Upper lobe of left lung (tissue), 6 donors: ENCODE measurements around the gene FYB2. TPM values are rescaled to one million over a fixed set of nuclear protein-coding genes. Genes with fewer than 3 reads are reported as not detected.

Source experiments
- ATAC-seq, 2 donors: fragments of 200-7000 bp; cut with Tn5 transposase; one replicate each; pipeline ENCODE4 v1.9.1; 2022; ENCODE audit warnings: mild to moderate bottlenecking in 2 of 2, moderate library complexity in 2 of 2; ENCODE audit not compliant: low FRiP score in 2 of 2
- DNase-seq, 2 donors: peaks; one replicate each; pipeline ENCODE4 v3.0.0-alpha.2; 2019 to 2020
- H3K27ac ChIP-seq, 4 donors: fragments of 200-600 bp; sonication (generic); one replicate each; pipeline ENCODE4 v1.5.1; 2016 to 2019
- H3K27me3 ChIP-seq, 4 donors: fragments of 200-600 bp; sonication (generic); one replicate each; pipeline ENCODE4 v1.5.1; 2017 to 2019
- H3K36me3 ChIP-seq, 4 donors: fragments of 200-600 bp; sonication (generic); one replicate each; pipeline ENCODE4 v1.5.1; 2016 to 2019
- H3K4me1 ChIP-seq, 4 donors: fragments of 200-600 bp; sonication (generic); one replicate each; pipeline ENCODE4 v1.5.1; 2018 to 2019
- H3K4me3 ChIP-seq, 4 donors: fragments of 200-600 bp; sonication (generic); one replicate each; pipeline ENCODE4 v1.5.1; 2017 to 2019; ENCODE audit warnings: mild to moderate bottlenecking in 2 of 4, moderate library complexity in 1 of 4
- H3K9me3 ChIP-seq, 4 donors: fragments of 200-600 bp; sonication (generic); one replicate each; pipeline ENCODE4 v1.5.1; 2018 to 2019
- EP300 ChIP-seq, 4 donors: sonication (generic); formaldehyde crosslinking; IDR thresholded peaks; one replicate each; pipeline ENCODE4 v1.5.1; 2017; ENCODE audit warnings: antibody characterized with exemption in 4 of 4, control low read depth in 2 of 4
- POLR2A ChIP-seq, 4 donors: fragments of 450-650 bp; IDR thresholded peaks; one replicate each; pipeline ENCODE4 v1.5.1; 2016 to 2017; ENCODE audit warnings: antibody characterized with exemption in 4 of 4, mild to moderate bottlenecking in 2 of 4
- POLR2AphosphoS5 ChIP-seq, 2 donors: sonication (generic); formaldehyde crosslinking; IDR thresholded peaks; one replicate each; pipeline ENCODE4 v1.5.1; 2017; ENCODE audit warnings: antibody characterized with exemption in 2 of 2
- WGBS, 2 donors: methylation state at CpG; one replicate each; pipeline ENCODE4 v1.1.5; 2017 to 2018; 5-methylcytosine and 5-hydroxymethylcytosine counted together
- total RNA-seq, 6 donors: library from RNA; depleted of rRNA in 4 of 6; stranded (reverse); fragments of >200 nt in 4 of 6; gene quantifications; one replicate each; pipeline versions ENCODE4 v1.1.0 to v1.2.1, GENCODE V29; 2016 to 2021
- TF ChIP-seq, protein P1 (sequence below), 6 experiments: fragments of 450-650 bp in 4 of 6; fragments of 200-600 bp in 2 of 6; sonication (generic) in 2 of 6; IDR thresholded peaks; one replicate each; pipeline ENCODE4 v1.5.1; 2016 to 2019; ENCODE audit warnings: antibody characterized with exemption in 6 of 6
- donor health status: DM: no; HTN: no; CAD: no; lungs with moderate emphysema.
- donor health status: DM: no; HTN: yes; CAD: no; lungs with severe emphysema.

FYB2 gene
- total RNA-seq, 6 donors from 2014 or later, result 1.2 to 43.2 (median 7.2) TPM

DNA sequence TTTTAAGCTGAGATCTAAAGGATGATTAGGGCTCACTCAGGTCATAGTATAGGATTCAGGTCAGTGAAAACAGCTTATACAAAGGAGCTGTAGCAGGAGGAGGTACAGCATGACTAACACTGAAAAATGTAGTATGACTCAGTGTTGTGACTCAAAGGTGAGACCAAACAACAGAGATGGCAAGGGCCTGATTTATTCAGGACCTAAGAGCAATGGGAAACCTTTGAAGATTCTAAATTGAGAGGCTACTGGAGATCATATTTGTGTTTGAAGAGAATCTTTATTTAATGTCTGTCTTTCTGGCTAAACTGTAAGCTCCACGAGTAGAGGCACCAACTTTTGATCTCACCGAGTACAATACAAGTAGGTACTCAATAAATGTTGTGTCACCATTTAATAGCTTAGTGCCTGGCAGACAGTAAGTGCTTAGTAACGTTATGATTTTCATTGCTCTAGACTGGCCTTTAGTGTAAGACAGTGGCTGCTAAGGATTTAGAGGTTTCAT is 130.6 kb downstream of the FYB2 start:
- 62 to 70% methylated on average over 3 of the region's 3 CpGs for WGBS, 2 donors
- no peaks in the 10 kb centered on the region for H3K4me1 ChIP-seq
- TF ChIP-seq, protein P1, sequence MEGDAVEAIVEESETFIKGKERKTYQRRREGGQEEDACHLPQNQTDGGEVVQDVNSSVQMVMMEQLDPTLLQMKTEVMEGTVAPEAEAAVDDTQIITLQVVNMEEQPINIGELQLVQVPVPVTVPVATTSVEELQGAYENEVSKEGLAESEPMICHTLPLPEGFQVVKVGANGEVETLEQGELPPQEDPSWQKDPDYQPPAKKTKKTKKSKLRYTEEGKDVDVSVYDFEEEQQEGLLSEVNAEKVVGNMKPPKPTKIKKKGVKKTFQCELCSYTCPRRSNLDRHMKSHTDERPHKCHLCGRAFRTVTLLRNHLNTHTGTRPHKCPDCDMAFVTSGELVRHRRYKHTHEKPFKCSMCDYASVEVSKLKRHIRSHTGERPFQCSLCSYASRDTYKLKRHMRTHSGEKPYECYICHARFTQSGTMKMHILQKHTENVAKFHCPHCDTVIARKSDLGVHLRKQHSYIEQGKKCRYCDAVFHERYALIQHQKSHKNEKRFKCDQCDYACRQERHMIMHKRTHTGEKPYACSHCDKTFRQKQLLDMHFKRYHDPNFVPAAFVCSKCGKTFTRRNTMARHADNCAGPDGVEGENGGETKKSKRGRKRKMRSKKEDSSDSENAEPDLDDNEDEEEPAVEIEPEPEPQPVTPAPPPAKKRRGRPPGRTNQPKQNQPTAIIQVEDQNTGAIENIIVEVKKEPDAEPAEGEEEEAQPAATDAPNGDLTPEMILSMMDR (IDR thresholded peaks at IDR 0.05), result no peak
- TF ChIP-seq POLR2A (IDR thresholded peaks at IDR 0.05) (no peak), POLR2AphosphoS5 (IDR thresholded peaks at IDR 0.05) (no peak), EP300 (IDR thresholded peaks at IDR 0.05) (no peak)
- no peaks in the 10 kb centered on the region for H3K27me3 ChIP-seq
- no peak overlapping the region for H3K4me3 ChIP-seq
- H3K9me3 ChIP-seq, result no peaks in the 10 kb centered on the region
- H3K36me3 ChIP-seq, result no peaks in the 10 kb centered on the region
- ATAC-seq (peak in 1 of 2 donors; percentile 61), DNase-seq (no peak)
- no peak overlapping the region for H3K27ac ChIP-seq

DNA sequence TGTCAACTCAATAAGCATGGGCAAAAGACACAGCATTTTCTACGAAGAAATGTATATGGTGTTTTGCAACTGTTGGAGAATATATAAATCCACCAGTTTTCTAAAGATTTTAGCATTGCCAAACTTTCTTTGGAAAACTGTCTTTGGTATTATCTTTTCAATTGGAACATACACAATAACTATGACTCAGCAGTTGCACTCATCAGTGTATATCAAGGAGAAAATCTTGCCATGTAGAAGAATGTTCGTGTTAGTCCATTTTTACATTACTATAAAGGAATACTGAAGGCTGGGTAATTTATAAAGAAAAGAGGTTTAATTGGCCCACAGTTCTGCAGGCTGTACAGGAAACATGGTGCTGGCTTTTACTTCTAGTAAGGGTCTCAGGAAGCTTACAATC is 133.0 kb downstream of the FYB2 start:
- H3K9me3 ChIP-seq, result no peaks in the 10 kb centered on the region
- no peaks in the 10 kb centered on the region for H3K4me1 ChIP-seq
- no peaks in the 10 kb centered on the region for H3K36me3 ChIP-seq
- H3K4me3 ChIP-seq, result no peak overlapping the region
- no peaks in the 10 kb centered on the region for H3K27me3 ChIP-seq
- no peak for ATAC-seq
- WGBS, 2 donors, result 92 to 93% methylated on average over 2 of the region's 2 CpGs
- no peak overlapping the region for H3K27ac ChIP-seq
- no peak for DNase-seq
- TF ChIP-seq POLR2AphosphoS5 (IDR thresholded peaks at IDR 0.05), result no peak
- no peak for TF ChIP-seq POLR2A (IDR thresholded peaks at IDR 0.05)
- TF ChIP-seq, protein P1 (IDR thresholded peaks at IDR 0.05), result no peak
- no peak for TF ChIP-seq EP300 (IDR thresholded peaks at IDR 0.05)

DNA sequence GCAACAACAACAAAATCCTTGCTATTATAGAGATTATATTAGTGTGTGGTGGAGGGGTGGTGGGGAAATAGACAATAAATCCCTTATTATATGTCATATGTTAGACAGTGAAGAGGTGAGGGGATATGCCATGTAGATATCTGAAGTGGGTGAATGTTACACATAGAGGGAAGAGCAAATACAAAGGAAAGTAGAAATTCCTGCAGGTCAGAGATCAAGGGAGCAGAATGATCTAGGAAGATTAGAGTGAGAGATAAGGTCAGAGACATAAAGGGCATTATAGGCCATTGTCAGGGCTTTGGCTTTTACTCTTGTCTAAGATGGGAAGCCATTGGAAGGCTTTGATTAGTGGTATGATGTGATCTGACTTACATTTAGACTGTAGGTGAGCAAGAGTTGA is 135.6 kb downstream of the FYB2 start:
- Histone ChIP-seq H3K4me3 (no peak overlapping the region), H3K9me3 (no peaks in the 10 kb centered on the region), H3K27me3 (no peaks in the 10 kb centered on the region), H3K4me1 (no peaks in the 10 kb centered on the region), H3K36me3 (no peaks in the 10 kb centered on the region), H3K27ac (no peak overlapping the region)
- ATAC-seq (no peak), DNase-seq (no peak)
- TF ChIP-seq, protein P1 (IDR thresholded peaks at IDR 0.05), result no peak
- no peak for TF ChIP-seq POLR2AphosphoS5 (IDR thresholded peaks at IDR 0.05)
- no peak for TF ChIP-seq EP300 (IDR thresholded peaks at IDR 0.05)
- no peak for TF ChIP-seq POLR2A (IDR thresholded peaks at IDR 0.05)

DNA sequence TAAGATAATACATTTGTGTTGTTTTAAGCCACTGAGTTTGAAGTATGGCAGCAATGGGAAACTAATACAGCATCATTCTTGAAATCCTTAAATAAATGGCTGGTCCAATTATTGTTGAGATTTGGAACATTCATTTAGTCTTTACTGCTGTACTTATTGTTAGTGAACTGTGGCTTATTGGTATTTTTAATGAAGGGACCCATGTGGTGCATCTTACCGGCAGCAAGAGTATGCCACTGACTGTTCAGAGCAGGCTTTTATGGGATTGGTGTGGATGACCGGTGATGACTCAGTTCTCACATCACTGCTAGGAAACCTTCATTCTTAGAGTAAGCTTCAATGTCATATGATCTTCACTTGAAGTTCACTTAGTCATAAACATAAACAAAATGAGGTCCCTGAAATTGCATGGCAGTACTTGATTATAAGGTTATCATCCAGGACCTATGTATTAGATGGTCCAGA is 142.6 kb downstream of the FYB2 start:
- no peaks in the 10 kb centered on the region for H3K4me1 ChIP-seq
- H3K4me3 ChIP-seq, result no peak overlapping the region
- ATAC-seq (no peak), DNase-seq (no peak)
- H3K27me3 ChIP-seq, result no peaks in the 10 kb centered on the region
- TF ChIP-seq POLR2AphosphoS5 (IDR thresholded peaks at IDR 0.05), result no peak
- TF ChIP-seq POLR2A (IDR thresholded peaks at IDR 0.05), result no peak
- TF ChIP-seq, protein P1 (IDR thresholded peaks at IDR 0.05), result no peak
- TF ChIP-seq EP300 (IDR thresholded peaks at IDR 0.05), result no peak
- H3K9me3 ChIP-seq, result no peaks in the 10 kb centered on the region
- no peaks in the 10 kb centered on the region for H3K36me3 ChIP-seq
- 52 to 100% methylated on average over 1 to 2 of the region's 2 CpGs for WGBS, 2 donors
- H3K27ac ChIP-seq, result no peak overlapping the region

DNA sequence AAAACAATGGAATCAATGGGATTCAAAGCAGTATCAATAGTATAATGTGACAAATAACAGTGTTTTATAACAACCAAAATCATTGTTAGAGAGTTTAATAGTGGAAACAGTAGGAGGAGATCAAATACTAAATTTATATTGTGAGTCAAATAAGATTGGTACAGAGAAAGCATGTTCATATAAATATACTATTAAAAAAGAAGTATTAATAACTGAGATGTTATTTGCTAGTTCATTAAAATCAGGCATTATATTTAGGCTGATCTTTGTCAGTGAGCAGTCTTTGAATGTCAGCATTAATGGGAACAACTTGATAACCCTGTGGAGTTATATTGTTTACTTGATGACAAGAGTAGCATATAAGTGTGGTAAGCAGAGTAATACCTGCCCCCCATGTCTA is 143.4 kb downstream of the FYB2 start:
- H3K36me3 ChIP-seq, result no peaks in the 10 kb centered on the region
- no peak for ATAC-seq
- H3K9me3 ChIP-seq, result no peaks in the 10 kb centered on the region
- DNase-seq, result no peak
- H3K4me1 ChIP-seq, result no peaks in the 10 kb centered on the region
- no peak overlapping the region for H3K27ac ChIP-seq
- no peaks in the 10 kb centered on the region for H3K27me3 ChIP-seq
- TF ChIP-seq, protein P1 (IDR thresholded peaks at IDR 0.05), result no peak
- TF ChIP-seq EP300 (IDR thresholded peaks at IDR 0.05) (no peak), POLR2AphosphoS5 (IDR thresholded peaks at IDR 0.05) (no peak), POLR2A (IDR thresholded peaks at IDR 0.05) (no peak)
- H3K4me3 ChIP-seq, result no peak overlapping the region
